HS-27A (cell line): ENCODE results near the gene CIITA.
"Not testable (repeated sequence)": the region's sequence is repeated elsewhere in the genome, so short reads cannot be mapped to it uniquely, and the experiment has no call there.

Source experiments
- DNase-seq: peaks from one replicate; pipeline ENCODE4 v3.0.0-alpha.2; 2012; ENCODE audit warnings: low read depth, missing footprints

The CIITA gene

DNA sequence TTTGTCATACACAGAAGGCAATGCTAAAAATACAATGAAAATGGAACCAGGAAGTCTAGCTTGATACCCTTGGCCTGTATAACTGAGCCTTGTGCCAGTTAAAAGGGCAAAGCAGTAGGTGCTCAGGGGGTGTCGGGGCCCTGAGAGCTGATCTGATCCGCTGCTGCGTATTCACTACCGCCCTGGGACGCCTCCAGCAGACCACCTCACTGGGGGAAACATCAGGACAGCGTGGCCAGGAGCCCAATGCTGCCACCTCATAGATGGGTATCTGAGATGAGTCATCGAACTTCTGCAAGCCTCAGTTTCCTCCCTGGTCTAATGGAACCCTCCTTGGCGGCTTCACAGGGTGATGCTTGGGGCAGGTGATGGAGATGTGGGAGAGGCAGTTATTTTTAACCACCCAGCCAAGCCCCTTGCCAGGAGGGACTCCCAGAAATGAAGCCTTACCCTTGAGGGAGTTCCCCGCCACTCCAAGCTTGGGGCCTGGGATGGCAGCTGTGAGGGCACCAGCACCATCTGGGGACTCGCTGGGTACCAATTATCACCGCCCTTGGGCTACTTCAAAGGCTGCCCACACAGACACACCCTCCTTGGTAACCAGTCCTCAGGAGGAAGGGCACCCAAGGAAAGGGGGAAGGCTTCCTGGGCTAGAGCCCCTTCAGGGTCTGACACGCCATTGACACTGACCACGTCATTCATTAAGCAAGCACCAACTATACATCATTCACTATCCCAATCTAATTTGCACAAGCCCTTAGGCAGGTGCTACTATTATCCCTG, 57.5 kb downstream of the CIITA start:
- DNase-seq, result no peak

DNA sequence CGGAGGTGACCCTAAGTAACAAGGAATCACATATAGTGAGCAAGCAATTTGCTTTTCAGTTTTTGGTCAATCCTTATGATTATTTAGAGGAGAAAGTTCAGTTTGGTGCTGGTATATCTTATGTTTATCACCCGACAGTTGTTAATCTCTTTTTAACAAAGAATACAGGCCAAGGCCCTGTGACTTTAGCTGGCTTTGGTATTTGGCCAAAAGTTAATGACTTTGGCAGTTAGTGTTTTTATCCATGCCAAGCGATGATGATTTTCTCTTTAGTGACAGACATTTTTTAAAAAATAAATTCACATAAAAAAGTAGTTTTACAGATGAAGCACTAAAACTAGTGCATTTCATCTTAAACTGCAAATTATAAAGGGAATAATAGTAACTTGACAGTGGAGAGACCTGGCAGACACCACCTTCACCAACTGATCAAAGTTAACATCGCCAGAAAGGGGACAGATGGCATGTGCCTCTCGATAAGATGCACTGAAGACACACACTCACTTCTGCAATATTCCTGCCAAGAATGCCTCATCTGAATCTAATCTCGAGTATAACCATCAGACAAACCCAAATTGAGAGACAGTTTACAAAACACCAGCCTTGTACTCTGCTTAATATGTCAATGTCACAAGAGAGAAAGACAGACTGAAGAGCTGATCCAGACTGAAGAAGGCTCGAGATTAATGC, 58.4 kb downstream of the CIITA start:
- no peak for DNase-seq

DNA sequence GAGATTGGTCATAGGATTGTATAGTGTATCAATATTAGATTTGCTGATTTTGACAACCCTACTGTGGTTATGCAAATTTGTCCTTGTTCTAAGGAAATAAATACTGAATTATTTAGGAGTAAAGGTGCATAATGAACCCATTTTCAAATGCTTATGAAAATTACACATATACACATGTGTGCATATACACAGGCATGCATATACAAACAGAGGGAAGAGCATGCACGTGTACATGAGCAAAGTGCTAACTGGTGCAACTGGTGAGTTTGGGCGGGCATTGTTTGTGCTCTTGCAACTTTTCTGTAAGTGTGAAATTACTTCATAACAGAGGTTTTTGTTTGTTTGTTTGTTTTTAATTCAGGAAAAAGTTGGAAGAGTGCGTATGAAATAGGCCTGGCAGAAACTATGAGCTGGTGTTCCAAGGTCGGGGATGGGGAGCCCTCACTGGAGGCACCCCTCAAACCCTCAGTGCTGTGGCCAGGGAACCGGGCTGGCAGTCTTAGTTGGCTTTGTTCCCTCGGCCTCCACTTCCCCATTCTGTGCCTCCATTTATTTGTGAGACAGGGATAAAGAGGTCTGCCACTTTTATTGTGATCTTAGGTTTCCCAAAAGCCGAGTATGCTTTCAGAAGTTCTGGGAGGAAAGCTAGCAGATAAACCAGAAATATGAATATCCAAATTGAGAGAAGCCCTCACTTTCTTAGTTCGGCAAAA, 59.4 kb downstream of the CIITA start:
- no peak for DNase-seq

GRCh38 chr16:10937068-10937859, 60.3 kb downstream of the CIITA start:
- DNase-seq, result no peak

DNA sequence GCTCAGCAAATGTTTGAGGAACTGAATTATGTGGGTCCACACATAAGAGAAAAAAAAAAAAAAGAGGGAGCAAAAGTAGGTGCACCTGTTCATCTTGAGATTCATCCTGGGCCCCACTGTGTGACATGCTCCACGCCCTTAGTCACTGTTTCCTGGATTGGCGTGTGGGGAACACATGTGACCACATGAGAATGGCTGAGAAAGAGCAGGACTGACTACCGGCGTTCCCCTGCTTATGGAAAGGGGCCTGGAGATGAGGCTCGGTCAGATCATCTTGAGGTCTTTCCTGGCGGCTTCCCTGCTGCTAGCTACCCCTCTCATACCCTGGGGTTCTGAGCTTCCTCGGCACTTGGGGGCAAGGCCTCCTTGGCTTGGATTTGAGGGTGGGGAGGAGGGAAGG, 61.3 kb downstream of the CIITA start:
- no peak for DNase-seq

- DNase-seq, result no peak
Measured at GRCh38 chr16:10938796-10939648, 62.0 kb downstream of the CIITA start.

- DNase-seq, result no peak
Measured at GRCh38 chr16:10939649-10940234, 62.7 kb downstream of the CIITA start.

- no peak for DNase-seq
Measured at GRCh38 chr16:10940501-10941079, 63.6 kb downstream of the CIITA start.

DNA sequence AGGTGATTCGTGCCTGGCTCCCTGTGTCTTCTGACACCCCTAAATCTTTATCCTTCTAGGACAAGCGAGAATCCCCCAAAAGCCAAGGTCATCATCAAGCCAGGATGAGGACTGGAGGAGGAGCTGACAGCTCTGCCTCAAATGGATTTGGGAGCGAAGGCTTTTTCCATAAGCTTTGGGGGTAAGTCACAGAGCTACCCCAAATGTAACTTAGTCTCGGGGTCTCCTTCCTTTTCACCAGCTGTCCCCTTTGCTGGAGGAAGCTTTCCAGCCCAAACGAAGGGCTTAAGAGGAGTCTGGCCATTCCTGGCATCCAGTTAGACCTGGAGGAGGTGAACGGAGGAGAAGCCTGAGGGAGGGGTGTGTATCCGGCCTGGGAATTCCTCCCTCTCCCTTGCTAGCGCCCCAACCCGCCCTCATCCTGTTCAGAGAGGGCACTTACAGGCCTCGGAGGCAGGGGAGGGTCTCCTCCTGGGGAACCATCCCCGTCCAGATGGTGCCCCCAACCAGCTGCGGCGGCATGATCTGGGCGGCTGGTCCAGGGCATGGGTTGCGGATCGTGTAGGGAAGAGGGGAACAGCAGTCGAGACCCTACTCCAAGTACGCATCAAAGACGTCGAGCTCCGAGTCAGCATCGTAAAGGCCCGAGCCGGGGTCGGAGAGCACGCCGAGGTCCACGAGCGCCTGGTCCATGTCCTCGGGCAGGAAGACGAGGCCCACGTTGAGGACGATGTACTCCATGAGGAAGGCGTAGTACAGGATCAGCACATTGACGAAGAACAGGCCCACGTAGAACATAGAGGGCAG, 64.3 kb downstream of the CIITA start:
- no peak for DNase-seq

DNA sequence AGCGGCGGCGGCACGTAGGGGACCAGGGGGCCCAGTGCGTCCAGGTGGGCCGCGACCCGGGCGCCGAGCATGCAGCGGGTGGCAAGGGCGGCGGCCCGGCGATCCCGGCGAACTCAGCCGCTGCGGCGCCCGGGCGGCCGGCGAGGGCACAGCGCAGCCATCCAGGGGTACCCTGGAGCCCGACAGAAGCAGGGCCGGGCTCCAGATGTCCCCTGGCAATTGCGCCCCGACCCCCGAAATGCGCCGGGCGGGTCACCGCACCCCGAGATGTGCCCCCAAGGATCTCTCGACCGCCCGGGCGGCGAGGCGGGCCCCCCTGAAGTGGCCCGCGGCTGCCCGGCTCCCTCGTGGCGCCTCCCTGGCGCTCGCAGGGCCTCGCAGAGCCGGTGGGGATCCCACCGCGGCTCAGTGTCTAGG, 64.9 kb downstream of the CIITA start:
- not testable (repeated sequence) for DNase-seq

- peak; percentile 69 for DNase-seq
Measured at GRCh38 chr16:10942352-10943063, 65.5 kb downstream of the CIITA start, which contains the start of gene DEXI. Gene DEXI (minus strand): TSS chr16:10942468. CDS start chr16:10942005, 463 bp downstream.

DNA sequence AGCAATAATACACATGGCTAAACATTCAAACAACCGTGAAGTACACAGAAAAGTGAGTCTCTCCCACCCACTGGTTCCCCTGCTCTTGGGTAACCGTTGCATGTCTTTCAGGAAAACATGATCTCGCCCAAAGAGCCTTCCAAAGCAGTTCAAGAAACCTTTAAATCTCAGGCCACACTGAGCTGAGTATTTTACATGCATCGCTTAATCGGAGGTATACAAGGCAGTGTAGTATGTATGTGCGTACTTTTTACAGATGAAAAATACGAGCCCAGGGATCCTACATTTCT, 66.0 kb downstream of the CIITA start:
- no peak for DNase-seq

DNA sequence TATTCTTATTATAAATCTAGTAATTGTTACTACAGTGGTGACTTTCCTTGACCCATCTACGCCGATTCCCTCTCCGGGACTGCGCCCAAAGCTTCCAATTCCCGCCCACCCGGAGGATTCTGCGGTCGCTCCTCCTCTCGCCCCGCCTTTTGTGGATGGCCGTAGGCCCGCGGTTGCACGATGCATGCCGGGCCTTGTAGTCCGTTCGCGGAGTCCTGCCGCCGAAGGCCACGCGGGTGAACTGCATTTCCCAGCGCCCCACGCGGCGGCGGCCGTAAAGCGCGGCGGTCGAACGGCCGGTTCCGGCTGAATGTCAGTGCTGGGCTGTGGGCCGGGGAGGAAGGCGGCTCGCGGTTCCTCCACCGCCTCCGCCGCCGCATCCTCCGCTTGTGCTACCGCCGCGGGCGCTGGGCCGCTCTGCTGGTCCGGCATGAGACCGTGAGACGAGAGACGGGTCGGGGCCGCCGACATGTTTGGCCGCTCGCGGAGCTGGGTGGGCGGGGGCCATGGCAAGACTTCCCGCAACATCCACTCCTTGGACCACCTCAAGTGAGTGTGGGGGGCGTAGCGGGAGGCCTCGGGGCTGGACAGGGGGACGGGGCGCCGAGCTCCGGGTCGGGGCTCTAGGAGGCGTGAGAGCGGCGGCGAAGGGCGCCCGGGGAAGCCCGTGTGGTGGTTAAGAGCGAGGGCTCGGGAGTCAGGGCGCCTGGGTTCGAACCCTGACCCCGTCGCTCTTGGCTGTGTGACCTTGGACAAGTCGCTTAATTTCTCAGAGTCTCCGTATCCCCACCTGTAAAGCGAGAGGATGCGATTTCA, 67.5 kb downstream of the CIITA start, which contains the start of gene CLEC16A:
Gene CLEC16A (plus strand): TSS at position 316 of the 816 bp plus-strand sequence. CDS start 154 bp downstream, at position 470.
- DNase-seq, result peak; percentile 81

DNA sequence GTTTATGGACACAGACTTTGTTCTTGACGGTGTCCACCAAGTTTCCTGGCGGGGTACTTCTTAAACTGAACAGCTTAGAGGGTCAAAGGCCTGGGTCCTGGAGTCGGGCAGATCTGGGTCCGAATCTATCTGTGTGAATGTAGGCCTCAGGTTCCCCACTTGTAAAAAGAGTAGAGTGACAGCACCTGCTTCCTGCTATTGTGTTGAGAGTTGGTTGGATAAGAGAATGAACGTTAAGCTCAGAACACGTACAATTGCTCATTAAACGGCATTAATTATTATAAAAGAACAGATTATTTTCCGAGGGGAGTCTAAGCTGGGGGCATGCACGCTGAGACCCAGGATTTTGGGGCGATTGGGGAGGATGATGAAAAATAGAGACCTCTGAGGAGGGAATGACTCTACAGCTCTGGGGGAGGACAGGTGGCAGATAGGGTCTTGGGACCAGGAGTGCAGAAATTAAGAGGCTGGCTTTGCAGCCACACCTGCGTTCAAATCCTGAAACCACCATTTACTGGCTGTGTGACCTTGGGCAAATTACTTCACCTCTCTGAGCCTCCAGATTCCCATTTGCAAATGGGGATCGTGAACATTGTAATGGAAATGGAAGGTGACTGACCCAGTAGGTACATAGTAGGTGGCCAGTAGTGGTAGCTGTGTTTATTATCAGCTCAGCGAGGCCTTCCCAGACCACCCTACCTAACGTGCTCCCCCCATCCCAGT, 68.2 kb downstream of the CIITA start:
- DNase-seq, result no peak

DNA sequence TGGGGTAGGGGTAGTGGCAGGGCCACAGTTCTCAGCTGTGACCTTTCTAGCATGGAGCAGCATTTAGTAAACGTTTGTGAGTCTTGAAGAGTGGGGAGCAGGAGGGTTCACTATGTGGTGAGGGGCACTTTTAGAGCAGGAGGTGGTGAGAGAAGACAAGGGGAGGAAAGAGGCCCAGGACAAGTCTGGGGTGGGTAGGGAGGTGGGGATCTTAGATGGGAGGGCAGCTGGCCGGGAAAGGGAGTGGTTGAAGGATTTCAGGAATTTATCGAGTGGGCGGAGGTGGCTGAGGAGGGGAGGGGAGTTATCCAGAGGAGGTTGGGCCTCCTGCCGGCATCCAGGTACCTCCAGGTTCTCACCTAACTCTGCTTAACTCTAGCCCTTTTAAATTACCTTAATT, 69.3 kb downstream of the CIITA start:
- DNase-seq, result no peak

GRCh38 chr16:10947211-10947787, 70.3 kb downstream of the CIITA start:
- no peak for DNase-seq

DNA sequence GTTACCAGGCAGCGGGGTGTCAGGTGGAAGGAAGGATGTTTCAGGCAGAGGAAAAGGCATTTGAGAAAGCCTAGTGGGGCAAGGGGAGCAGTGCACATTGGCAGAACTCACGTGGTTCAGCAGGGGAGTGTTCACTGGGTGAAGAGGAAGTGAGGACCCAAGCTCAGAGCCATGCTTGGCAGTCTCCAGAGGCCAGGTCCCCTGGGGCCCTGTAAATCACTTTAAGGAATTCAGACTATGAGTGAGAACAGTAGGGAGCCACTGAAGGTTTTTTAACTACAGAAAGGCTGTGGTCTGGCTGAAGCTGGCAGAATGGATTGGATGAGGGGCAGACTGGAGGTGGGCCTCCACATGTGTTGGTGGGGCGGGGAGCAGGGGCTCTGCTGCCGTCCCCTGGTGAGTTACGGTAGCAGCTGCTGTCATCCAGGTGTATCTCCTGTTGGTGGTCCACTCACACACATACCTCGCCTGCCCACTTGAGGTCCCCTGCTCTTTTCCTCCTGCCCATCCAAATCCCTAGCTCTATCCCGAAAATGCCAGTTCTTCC, 72.5 kb downstream of the CIITA start:
- no peak for DNase-seq
